GM12864 (cell line): ENCODE measurements around the gene PPP2R2B.

ENCODE experiments used
- DNase-seq: peaks from one replicate; pipeline ENCODE4 v3.0.0-alpha.2; 2011; ENCODE audit warnings: low read depth
- H3K4me3 ChIP-seq: 2 replicates; pipeline ENCODE4 v1.5.1; 2011; ENCODE audit warnings: mild to moderate bottlenecking, low read depth, low read length, control low read depth
- CTCF ChIP-seq: IDR thresholded peaks from 2 replicates; pipeline ENCODE4 v1.5.1; 2011; ENCODE audit warnings: low read depth, mild to moderate bottlenecking, moderate library complexity, low read length, control low read depth, inconsistent platforms; ENCODE audit errors: missing control alignments

PPP2R2B gene

GRCh38 chr5:146683861-146684260 lies 194.7 kb downstream of the PPP2R2B start:
- TF ChIP-seq CTCF, result no peak
- DNase-seq, result no peak
- no peak overlapping the region for H3K4me3 ChIP-seq

- DNase-seq, result no peak
- no peak for TF ChIP-seq CTCF
- H3K4me3 ChIP-seq, result no peak overlapping the region
Observed at GRCh38 chr5:146682899-146683532, 195.5 kb downstream of the PPP2R2B start.

- no peak for DNase-seq
- no peak for TF ChIP-seq CTCF
- H3K4me3 ChIP-seq, result no peak overlapping the region
Observed at GRCh38 chr5:146681585-146682105, 196.9 kb downstream of the PPP2R2B start.

GRCh38 chr5:146680846-146681584 lies 197.5 kb downstream of the PPP2R2B start:
- no peak overlapping the region for H3K4me3 ChIP-seq
- TF ChIP-seq CTCF, result no peak
- no peak for DNase-seq

GRCh38 chr5:146675636-146676035 lies 202.9 kb downstream of the PPP2R2B start:
- TF ChIP-seq CTCF, result no peak
- no peak overlapping the region for H3K4me3 ChIP-seq
- no peak for DNase-seq

GRCh38 chr5:146672866-146673265 lies 205.7 kb downstream of the PPP2R2B start:
- no peak for DNase-seq
- no peak for TF ChIP-seq CTCF
- no peak overlapping the region for H3K4me3 ChIP-seq
